ENCODE results near the gene AMIGO2. TPM values are rescaled to one million over a fixed set of nuclear protein-coding genes. Genes with fewer than 3 reads are reported as not detected.
"Not testable (repeated sequence)": the region's sequence is repeated elsewhere in the genome, so short reads cannot be mapped to it uniquely, and the experiment has no call there.

AMIGO2 gene
- total RNA-seq, 1 donor from 2014 or later: 4.8 TPM

DNA sequence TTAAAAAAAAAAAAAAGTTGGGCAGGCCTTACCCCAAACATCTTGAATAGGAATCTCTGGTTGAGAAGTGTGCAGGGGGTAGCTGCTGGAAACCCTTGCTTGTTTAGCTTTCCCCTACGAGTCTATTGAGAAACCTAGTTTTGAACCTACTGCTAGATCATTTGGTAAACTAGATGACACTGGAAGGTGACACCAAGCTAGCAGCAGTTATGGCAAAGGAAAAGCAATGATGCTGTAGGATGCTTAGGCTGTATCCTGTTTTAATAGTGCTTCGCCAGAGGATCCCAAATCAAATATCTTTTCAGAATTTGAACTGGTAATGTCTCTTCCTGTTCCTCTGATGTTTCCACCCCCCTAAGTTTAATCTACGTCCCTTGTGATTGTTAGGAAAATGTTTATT is 5.8 kb downstream of the AMIGO2 start:
- no peak for DNase-seq

DNA sequence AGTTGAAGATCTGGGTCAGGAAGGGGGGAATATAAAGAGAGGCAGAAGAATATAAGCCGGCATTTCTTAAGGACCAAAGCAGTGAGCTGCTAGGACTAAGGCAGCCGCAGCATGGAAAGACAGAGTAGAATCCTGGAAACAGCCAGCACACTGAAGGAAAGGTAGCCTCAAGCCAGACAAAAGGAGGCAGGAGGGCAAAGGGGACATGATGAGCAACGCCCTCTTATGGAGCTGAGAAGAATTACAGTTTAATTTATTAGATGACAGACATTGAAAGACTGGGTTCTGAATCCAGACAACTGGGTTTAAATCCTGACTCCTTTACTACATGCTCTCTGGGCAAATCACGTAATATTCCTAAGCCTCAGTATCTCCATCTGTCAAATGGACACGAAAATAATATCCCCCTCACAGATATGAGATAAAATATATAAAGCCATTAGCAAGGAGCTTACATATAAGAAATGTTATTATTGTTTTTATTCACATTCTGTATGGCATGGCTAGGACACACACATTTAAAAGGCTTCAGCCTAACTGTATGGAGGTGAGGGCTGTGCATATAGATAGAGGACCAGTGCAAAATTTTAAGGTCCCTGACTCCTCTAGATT is 8.4 kb downstream of the AMIGO2 start:
- DNase-seq: peak; percentile 23

GRCh38 chr12:47070310-47070709 is 9.4 kb downstream of the AMIGO2 start:
- DNase-seq: no peak

GRCh38 chr12:47068539-47068938 is 11.2 kb downstream of the AMIGO2 start:
- DNase-seq: no peak

- DNase-seq: no peak
Measured at GRCh38 chr12:47067771-47068431, 11.9 kb downstream of the AMIGO2 start.

DNA sequence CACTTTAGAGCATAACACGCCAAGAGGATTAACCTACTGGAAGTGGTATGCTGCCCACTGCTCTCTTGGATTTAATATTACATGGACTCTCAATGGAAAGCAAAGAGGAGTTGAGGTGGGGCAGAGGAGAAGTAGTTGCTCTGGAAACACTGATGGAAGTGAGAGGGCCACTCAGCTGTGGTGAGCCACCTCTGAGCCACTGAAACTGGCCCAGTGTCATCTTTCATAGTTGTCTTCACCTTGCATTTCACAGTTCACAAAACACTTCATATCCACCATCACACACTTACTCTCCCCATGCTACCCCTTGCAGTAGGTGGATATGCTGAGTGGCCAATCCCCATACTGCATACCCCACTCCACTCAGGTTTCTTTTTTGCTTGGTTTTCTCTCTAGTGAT is 12.6 kb downstream of the AMIGO2 start:
- no peak for DNase-seq

- no peak for DNase-seq
Measured at GRCh38 chr12:47066278-47067025, 13.3 kb downstream of the AMIGO2 start.

- DNase-seq: no peak
Measured at GRCh38 chr12:47065546-47065945, 14.2 kb downstream of the AMIGO2 start.

- not testable (repeated sequence) for DNase-seq
Measured at GRCh38 chr12:47058640-47059039, 21.1 kb downstream of the AMIGO2 start.

GRCh38 chr12:47056944-47057343 is 22.8 kb downstream of the AMIGO2 start:
- DNase-seq: not testable (repeated sequence)

GRCh38 chr12:47055856-47056255 is 23.9 kb downstream of the AMIGO2 start:
- not testable (repeated sequence) for DNase-seq

DNA sequence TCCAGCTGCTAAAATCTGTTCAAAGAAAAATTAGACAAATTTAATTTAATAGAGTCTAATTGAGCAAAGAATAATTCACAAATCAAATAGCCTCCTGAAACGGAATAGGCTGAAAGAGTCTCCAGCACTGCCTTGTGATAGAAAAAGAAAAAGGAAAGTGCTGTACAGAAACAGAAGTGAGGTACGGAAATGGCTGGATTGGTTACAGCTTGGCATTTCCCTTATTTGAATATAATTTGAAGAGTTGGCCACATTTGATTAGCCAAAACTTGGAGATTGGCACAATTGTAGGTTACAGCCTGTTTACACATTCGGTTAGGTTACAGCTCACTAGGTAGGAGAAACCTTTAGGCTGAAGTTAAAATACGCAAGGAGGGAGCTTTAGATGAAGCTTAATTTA is 25.1 kb downstream of the AMIGO2 start:
- DNase-seq: no peak

DNA sequence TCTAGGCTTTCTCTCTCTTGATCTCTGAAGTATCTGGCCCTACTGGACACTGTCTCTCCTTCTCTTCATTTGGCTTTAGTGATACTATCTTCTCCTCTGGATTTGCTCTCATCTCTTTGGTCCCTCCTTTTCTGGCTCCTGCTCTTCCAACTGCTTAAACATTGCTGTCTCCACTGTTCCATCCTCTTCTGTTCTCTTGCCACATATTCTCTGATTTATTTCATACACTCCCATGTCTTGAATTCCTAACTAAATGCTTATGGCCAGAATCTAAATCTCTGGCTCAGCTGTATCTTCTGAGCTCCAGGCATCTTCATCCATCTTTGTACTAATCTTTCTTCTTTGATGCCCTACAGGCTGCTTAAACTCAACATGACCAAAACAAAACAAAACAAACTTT is 25.8 kb downstream of the AMIGO2 start:
- DNase-seq: no peak

DNA sequence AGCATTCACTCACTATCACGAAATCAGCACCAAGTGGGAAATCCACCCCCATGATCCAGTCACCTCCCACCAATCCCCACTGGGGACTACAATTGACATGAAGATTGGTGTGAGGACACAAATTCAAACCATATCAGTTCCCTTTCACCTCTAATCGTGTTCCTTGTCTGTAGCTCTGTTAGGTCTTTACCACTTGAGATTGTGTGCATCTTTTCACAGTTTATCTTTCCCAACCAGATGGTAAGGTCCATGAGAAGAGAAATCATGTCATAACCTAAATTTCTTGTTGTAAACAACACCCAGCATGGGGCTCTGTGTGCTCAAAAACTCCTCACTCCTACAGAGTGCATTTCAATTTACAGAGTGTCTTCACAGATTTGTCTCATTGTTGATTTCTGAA is 27.5 kb downstream of the AMIGO2 start:
- DNase-seq: no peak

DNA sequence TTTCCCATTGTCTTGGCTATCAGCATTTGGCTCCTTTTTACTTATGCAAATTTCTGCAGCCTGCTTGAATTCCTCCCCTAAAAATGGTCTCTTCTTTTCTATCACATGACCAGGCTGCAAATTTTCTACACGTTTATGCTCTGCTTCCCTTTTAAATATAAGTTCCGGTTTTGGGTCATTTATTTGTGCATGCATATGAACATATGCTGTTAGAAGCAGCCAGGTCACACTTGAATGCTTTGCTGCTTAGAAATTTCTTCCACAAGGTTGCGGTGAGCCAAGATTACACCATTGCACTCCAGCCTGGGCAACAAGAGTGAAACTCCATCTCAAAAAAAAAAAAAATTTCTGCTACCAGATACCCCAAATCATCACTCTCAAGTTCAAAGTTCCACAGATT is 28.5 kb downstream of the AMIGO2 start:
- not testable (repeated sequence) for DNase-seq

- DNase-seq: no peak
Measured at GRCh38 chr12:47048541-47048940, 31.2 kb downstream of the AMIGO2 start.

- no peak for DNase-seq
Measured at GRCh38 chr12:47041327-47041726, 38.4 kb downstream of the AMIGO2 start.

- DNase-seq: no peak
Measured at GRCh38 chr12:47039756-47040155, 40.0 kb downstream of the AMIGO2 start.

GRCh38 chr12:47039079-47039478 is 40.7 kb downstream of the AMIGO2 start:
- DNase-seq: no peak

- no peak for DNase-seq
Measured at GRCh38 chr12:47038270-47038748, 41.5 kb downstream of the AMIGO2 start.

- no peak for DNase-seq
Measured at GRCh38 chr12:47035484-47035883, 44.3 kb downstream of the AMIGO2 start.

- no peak for DNase-seq
Measured at GRCh38 chr12:47034661-47035060, 45.1 kb downstream of the AMIGO2 start.

GRCh38 chr12:47033789-47034555 is 45.8 kb downstream of the AMIGO2 start:
- DNase-seq: no peak

All from dermis blood vessel endothelial cell (primary cell).